ENCODE results near the gene ENTPD8. TPM values are rescaled to one million over a fixed set of nuclear protein-coding genes. Genes with fewer than 3 reads are reported as not detected.
A peak's percentile ranks its signal among the peaks of the same experiment; 100 is the strongest.

ENTPD8 gene
- total and polyA plus RNA-seq, 2 of the 13 experiments (the other 11 are each of a cell fraction or from before 2014, with no cell fraction given) = 0.26 to 0.44 TPM

GRCh38 chr9:137441289-137441934 lies at the start of gene ENTPD8 (continued):
- TF ChIP-seq ZFP91 (CRISPR knock-in tag; IDR thresholded peaks at IDR 0.05; ENCODE audit: borderline replicate concordance) (peak; percentile 67; the same call in 1 of the 2 replicates), KLF9 (CRISPR knock-in tag; IDR thresholded peaks at IDR 0.05; ENCODE audit: low read depth) (0 out of 2 replicates have a peak, but pooled peaks have one; percentile 41), FOXA3 (CRISPR knock-in tag; IDR thresholded peaks at IDR 0.05) (peak; percentile 27; the same call in 1 of the 2 replicates), ZNF639 (CRISPR knock-in tag; conservative IDR thresholded peaks at IDR 0.05) (peak; percentile 98), IKZF5 (CRISPR knock-in tag; IDR thresholded peaks at IDR 0.05) (peak; percentile 50; the same call in 1 of the 2 replicates), MEIS1 (CRISPR knock-in tag; IDR thresholded peaks at IDR 0.05; ENCODE audit: borderline replicate concordance) (peak; percentile 46; the same call in 1 of the 2 replicates), ETV6 (CRISPR knock-in tag; conservative IDR thresholded peaks at IDR 0.05) (no peak), ZNF777 (CRISPR knock-in tag; IDR thresholded peaks at IDR 0.05) (peak; percentile 95), KAT8 (CRISPR knock-in tag; IDR thresholded peaks at IDR 0.05) (peak; percentile 67; the same call in 1 of the 2 replicates), NCOA2 (CRISPR knock-in tag; IDR thresholded peaks at IDR 0.05) (peak; percentile 24; the same call in 1 of the 2 replicates), ZBTB7A (CRISPR knock-in tag; IDR thresholded peaks at IDR 0.05) (peak; percentile 95), ZSCAN25 (CRISPR knock-in tag; IDR thresholded peaks at IDR 0.05) (peak; percentile 24; the same call in 1 of the 2 replicates), ZNF687 (CRISPR knock-in tag; IDR thresholded peaks at IDR 0.05) (peak; percentile 87), BCL3 (CRISPR knock-in tag; IDR thresholded peaks at IDR 0.05) (no peak; the same call in 1 of the 2 replicates), MED1 (CRISPR knock-in tag; IDR thresholded peaks at IDR 0.05) (peak; percentile 75), ZNF703 (CRISPR knock-in tag; IDR thresholded peaks at IDR 0.05; ENCODE audit: borderline replicate concordance) (no peak), SKI (IDR thresholded peaks at IDR 0.05; ENCODE audit: partially characterized antibody) (peak; percentile 56)
